Esophagus muscularis mucosa (tissue), 3 donors: ENCODE data around the gene LRRN2.

Source experiments
- CTCF ChIP-seq, 3 experiments: fragments of 200-600 bp in 2 of 3; fragments of 450-650 bp in 1 of 3; sonication (generic) in 2 of 3; IDR thresholded peaks; one replicate each; pipeline ENCODE4 v1.5.1; 2017 to 2019; ENCODE audit warnings: antibody characterized with exemption in 3 of 3, mild to moderate bottlenecking in 2 of 3, moderate library complexity in 1 of 3
- EP300 ChIP-seq: sonication (generic); formaldehyde crosslinking; IDR thresholded peaks from one replicate; pipeline ENCODE4 v1.6.1; 2017; ENCODE audit warnings: antibody characterized with exemption

GRCh38 chr1:204705888-204706837 is 20.6 kb upstream of the LRRN2 start:
- TF ChIP-seq EP300 (no peak), CTCF (IDR thresholded peaks at IDR 0.05) (no peak)
